PC-3 (cell line): ENCODE measurements around the gene IFNA1. TPM values are rescaled to one million over a fixed set of nuclear protein-coding genes. Genes with fewer than 3 reads are reported as not detected.

Source experiments
- ATAC-seq: fragments of 200-7000 bp; cut with Tn5 transposase; 2 replicates; pipeline ENCODE4 v1.9.1; 2020; ENCODE audit warnings: mild to moderate bottlenecking, moderate library complexity
- BruUV-seq: library from RNA; stranded (reverse); fragments of 400-500 nt; replicated peaks from 2 replicates; lab custom pipeline; 2021; lab: Mats Ljungman, UMichigan
- CTCF ChIA-PET: fragments of 300-600 bp; sonication (Branson Sonifier 250); formaldehyde crosslinking; loops from one replicate; lab custom pipeline; 2022; ENCODE audit warnings: antibody characterized with exemption; lab: Charles Lee
- POLR2A ChIA-PET: fragments of 300-600 bp; sonication (Branson Sonifier 250); formaldehyde crosslinking; loops from one replicate; lab custom pipeline; 2022; ENCODE audit warnings: antibody characterized with exemption; ENCODE audit not compliant: unreplicated experiment; lab: Charles Lee
- DNase-seq: peaks from one replicate; pipeline ENCODE4 v3.0.0-alpha.2; 2015
- H2AFZ ChIP-seq: fragments of 300-600 bp; sonication (generic); 2 replicates; pipeline ENCODE4 v1.6.0; 2016; ENCODE audit warnings: antibody characterized with exemption, low read length
- H3F3A ChIP-seq: fragments of 300-600 bp; sonication (generic); one replicate; pipeline ENCODE4 v1.6.0; 2017; ENCODE audit warnings: antibody characterized with exemption, low read length, control low read depth, mild to moderate bottlenecking; ENCODE audit not compliant: unreplicated experiment
- H3K27ac ChIP-seq: fragments of 300-600 bp; sonication (generic); 2 replicates; pipeline ENCODE4 v1.5.1; 2016; ENCODE audit warnings: mild to moderate bottlenecking, low read length
- H3K27me3 ChIP-seq: fragments of 300-600 bp; sonication (generic); 2 replicates; pipeline ENCODE4 v1.6.1; 2016; ENCODE audit warnings: low read length, mixed read lengths
- H3K36me3 ChIP-seq: fragments of 300-600 bp; sonication (generic); 2 replicates; pipeline ENCODE4 v1.6.1; 2016; ENCODE audit warnings: low read depth, mixed run types, low read length, mixed read lengths
- H3K4me1 ChIP-seq: fragments of 300-600 bp; sonication (generic); 2 replicates; pipeline ENCODE4 v1.5.1; 2016; ENCODE audit warnings: low read length; ENCODE audit not compliant: insufficient read depth
- H3K4me2 ChIP-seq: fragments of 300-600 bp; sonication (generic); 2 replicates; pipeline ENCODE4 v1.6.0; 2016; ENCODE audit warnings: low read length
- H3K4me3 ChIP-seq: fragments of 300-600 bp; sonication (generic); 2 replicates; pipeline ENCODE4 v1.5.1; 2016; ENCODE audit warnings: mild to moderate bottlenecking, low read length, mixed read lengths
- H3K79me2 ChIP-seq: fragments of 300-600 bp; sonication (generic); 2 replicates; pipeline ENCODE4 v1.6.1; 2017; ENCODE audit warnings: low read length, mixed read lengths
- H3K9ac ChIP-seq: fragments of 300-600 bp; sonication (generic); 2 replicates; pipeline ENCODE4 v1.6.0; 2016; ENCODE audit warnings: mild to moderate bottlenecking, low read length
- H3K9me2 ChIP-seq: fragments of 300-600 bp; sonication (generic); replicated peaks from 2 replicates; pipeline ENCODE4 v1.6.1; 2016; ENCODE audit warnings: mixed run types, low read length, mixed read lengths
- H3K9me3 ChIP-seq: fragments of 300-600 bp; sonication (generic); 2 replicates; pipeline ENCODE4 v1.6.1; 2016; ENCODE audit warnings: low read length, mixed read lengths
- H4K20me1 ChIP-seq: fragments of 300-600 bp; sonication (generic); 2 replicates; pipeline ENCODE4 v1.6.1; 2016; ENCODE audit warnings: low read length, mixed read lengths
- CTCF ChIP-seq: fragments of 300-600 bp; sonication (generic); conservative IDR thresholded peaks from 2 replicates; pipeline ENCODE4 v1.5.1; 2017; ENCODE audit warnings: antibody characterized with exemption, low read depth, mild to moderate bottlenecking, low read length
- EZH2 ChIP-seq: fragments of 300-600 bp; sonication (generic); IDR thresholded peaks from one replicate; pipeline ENCODE4 v1.6.1; 2017; ENCODE audit warnings: antibody characterized with exemption, mild to moderate bottlenecking, low read length; ENCODE audit not compliant: unreplicated experiment
- EZH2phosphoT487 ChIP-seq: fragments of 300-600 bp; sonication (generic); IDR thresholded peaks from 2 replicates; pipeline ENCODE4 v1.6.1; 2018; ENCODE audit warnings: mild to moderate bottlenecking, antibody characterized with exemption, low read length, borderline replicate concordance
- intact Hi-C: fragments of 100-400 bp; cut with micrococcal nuclease; formaldehyde crosslinking; loops from 2 replicates; pipeline ENCODE4 v1.9.0; 2023
- total RNA-seq: library from RNA; depleted of rRNA; stranded (reverse); fragments of >200 nt; gene quantifications from 2 replicates; pipeline ENCODE4 v1.2.3, GENCODE V29; 2014

Gene IFNA1
- total RNA-seq, 1 experiment from 2014 or later = not detected

- Histone ChIP-seq H3K27ac (no peak overlapping the region), H3K4me2 (no peak overlapping the region), H3K79me2 (no peaks in the 10 kb centered on the region), H3F3A (no peaks in the 10 kb centered on the region), H4K20me1 (no peaks in the 10 kb centered on the region), H3K9me3 (no peaks in the 10 kb centered on the region), H3K4me3 (no peak overlapping the region), H2AFZ (no peak overlapping the region), H3K9me2 (no peaks in the 10 kb centered on the region), H3K36me3 (no peaks in the 10 kb centered on the region; the same call in 1 of the 2 replicates), H3K4me1 (no peaks in the 10 kb centered on the region), H3K9ac (no peak overlapping the region), H3K27me3 (no peaks in the 10 kb centered on the region)
- ATAC-seq = no peak
- intact Hi-C loops = no loop called here
- POLR2A ChIA-PET = no interaction called here
- BruUV-seq = no TSS peak
- DNase-seq = no peak
- TF ChIP-seq EZH2 (no peak), EZH2phosphoT487 (no peak), CTCF (no peak)
- CTCF ChIA-PET = no interaction called here
Observed at GRCh38 chr9:21477466-21477865, 37.2 kb downstream of the IFNA1 start.

DNA sequence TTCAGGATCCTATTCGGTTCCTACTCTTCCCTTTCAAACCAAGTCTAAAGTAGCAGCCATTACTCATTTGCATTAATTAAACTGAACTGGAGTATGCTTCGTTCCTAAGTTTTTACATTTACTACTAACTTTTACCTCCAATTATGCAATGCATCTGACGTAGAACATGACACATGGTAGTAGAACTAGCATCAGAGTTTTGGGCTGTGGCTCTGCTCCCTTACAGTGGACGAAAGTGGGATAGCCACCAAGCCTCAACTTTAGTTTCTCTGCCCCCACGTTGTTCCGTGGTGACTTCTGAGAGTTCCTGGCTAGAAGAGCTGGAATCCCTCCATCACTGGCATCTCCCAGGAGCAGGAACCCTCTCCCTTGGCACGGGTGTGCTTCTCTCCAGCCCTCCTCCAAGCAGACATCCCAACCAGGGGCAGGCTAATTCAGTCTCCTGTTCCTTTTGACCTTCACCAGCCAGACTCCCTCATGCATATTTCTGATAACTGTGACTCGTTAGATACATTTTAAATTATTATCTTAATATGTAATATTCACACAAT lies 39.0 kb downstream of the IFNA1 start:
- ChIA-PET CTCF (no interaction called here), POLR2A (no interaction called here)
- DNase-seq = no peak

More for the DNA sequence above, 39.0 kb downstream of the IFNA1 start:
- no peaks in the 10 kb centered on the region; the same call in 1 of the 2 replicates for H3K36me3 ChIP-seq
- no peaks in the 10 kb centered on the region for H3K9me2 ChIP-seq
- H3K9me3 ChIP-seq = no peaks in the 10 kb centered on the region
- TF ChIP-seq CTCF (no peak), EZH2phosphoT487 (no peak), EZH2 (no peak)
- H3K27ac ChIP-seq = no peak overlapping the region
- H4K20me1 ChIP-seq = no peaks in the 10 kb centered on the region
- no peaks in the 10 kb centered on the region for H3K4me1 ChIP-seq
- H3F3A ChIP-seq = no peaks in the 10 kb centered on the region
- no TSS peak for BruUV-seq
- H3K4me2 ChIP-seq = no peak overlapping the region
- no peak overlapping the region for H3K9ac ChIP-seq
- no peaks in the 10 kb centered on the region for H3K27me3 ChIP-seq
- no peaks in the 10 kb centered on the region for H3K79me2 ChIP-seq
- no peak for ATAC-seq
- intact Hi-C loops = no loop called here
- H3K4me3 ChIP-seq = no peak overlapping the region
- H2AFZ ChIP-seq = no peak overlapping the region
